NCI-H2029 (cell line): Measurements from ENCODE around the gene ELP2.
"Not testable (repeated sequence)": the region's sequence is repeated elsewhere in the genome, so short reads cannot be mapped to it uniquely, and the experiment has no call there.

Experiments used
- DNase-seq: peaks from one replicate; lab custom pipeline; 2025; lab: John Stamatoyannopoulos, UW

Gene ELP2

GRCh38 chr18:36188916-36189315 lies 59.2 kb downstream of the ELP2 start:
- no peak for DNase-seq

GRCh38 chr18:36189486-36189885 lies 59.8 kb downstream of the ELP2 start:
- DNase-seq: no peak

GRCh38 chr18:36191286-36191685 lies 61.6 kb downstream of the ELP2 start:
- no peak for DNase-seq

GRCh38 chr18:36191711-36192110 lies 62.0 kb downstream of the ELP2 start:
- DNase-seq: no peak

GRCh38 chr18:36194600-36195315 lies 65.1 kb downstream of the ELP2 start:
- no peak for DNase-seq

- DNase-seq: no peak
Measured at GRCh38 chr18:36195427-36196122, 65.9 kb downstream of the ELP2 start.

GRCh38 chr18:36196238-36196995 lies 66.7 kb downstream of the ELP2 start:
- no peak for DNase-seq

GRCh38 chr18:36197511-36198166 lies 67.9 kb downstream of the ELP2 start:
- no peak for DNase-seq

- no peak for DNase-seq
Measured at GRCh38 chr18:36199691-36200295, 70.1 kb downstream of the ELP2 start.

- no peak for DNase-seq
Measured at GRCh38 chr18:36200354-36200771, 70.7 kb downstream of the ELP2 start.

- DNase-seq: no peak
Measured at GRCh38 chr18:36201765-36202164, 72.1 kb downstream of the ELP2 start.

GRCh38 chr18:36203360-36203895 lies 73.7 kb downstream of the ELP2 start:
- DNase-seq: no peak

GRCh38 chr18:36205166-36205565 lies 75.5 kb downstream of the ELP2 start:
- DNase-seq: no peak

- no peak for DNase-seq
Measured at GRCh38 chr18:36207303-36207702, 77.6 kb downstream of the ELP2 start.

- not testable (repeated sequence) for DNase-seq
Measured at GRCh38 chr18:36207969-36208368, 78.3 kb downstream of the ELP2 start.

- no peak for DNase-seq
Measured at GRCh38 chr18:36211612-36212065, 81.9 kb downstream of the ELP2 start.

- no peak for DNase-seq
Measured at GRCh38 chr18:36212301-36213171, 82.8 kb downstream of the ELP2 start.

- DNase-seq: no peak
Measured at GRCh38 chr18:36214811-36215210, 85.1 kb downstream of the ELP2 start.

GRCh38 chr18:36215577-36215976 lies 85.9 kb downstream of the ELP2 start:
- DNase-seq: no peak

- DNase-seq: no peak
Measured at GRCh38 chr18:36217348-36217747, 87.6 kb downstream of the ELP2 start.

GRCh38 chr18:36229188-36229587 lies 99.5 kb downstream of the ELP2 start:
- DNase-seq: no peak
